OCI-LY1 (cell line): ENCODE results near the gene WWC2.

Experiments used
- H2AFZ ChIP-seq: fragments of 200-600 bp; sonication (generic), shearing (Covaris generic); 2 replicates; pipeline ENCODE4 v1.6.0; 2014; ENCODE audit warnings: antibody characterized with exemption, mild to moderate bottlenecking, low read length
- H3F3A ChIP-seq: fragments of 200-600 bp; sonication (generic), shearing (Covaris generic); 2 replicates; pipeline ENCODE4 v1.6.0; 2014; ENCODE audit warnings: mild to moderate bottlenecking, antibody characterized with exemption, low read length, moderate library complexity; ENCODE audit not compliant: insufficient read depth
- H3K27ac ChIP-seq: fragments of 200-600 bp; sonication (generic); 2 replicates; pipeline ENCODE4 v1.5.1; 2014; ENCODE audit warnings: low read length, mixed run types, mild to moderate bottlenecking, low read depth; ENCODE audit not compliant: poor library complexity, severe bottlenecking
- H3K27me3 ChIP-seq: fragments of 200-600 bp; sonication (generic); 2 replicates; pipeline ENCODE4 v1.6.0; 2014; ENCODE audit warnings: antibody characterized with exemption, mild to moderate bottlenecking, low read length, moderate library complexity; ENCODE audit not compliant: insufficient read depth
- H3K36me3 ChIP-seq: fragments of 200-600 bp; sonication (generic); 2 replicates; pipeline ENCODE4 v1.6.1; 2014; ENCODE audit warnings: mild to moderate bottlenecking, antibody characterized with exemption, low read length, moderate library complexity, mixed read lengths; ENCODE audit not compliant: insufficient read depth
- H3K4me1 ChIP-seq: fragments of 200-600 bp; sonication (generic); 2 replicates; pipeline ENCODE4 v1.5.1; 2014; ENCODE audit warnings: mild to moderate bottlenecking, low read length, moderate library complexity; ENCODE audit not compliant: insufficient read depth, severe bottlenecking
- H3K4me2 ChIP-seq: fragments of 200-600 bp; sonication (generic), shearing (Covaris generic); 2 replicates; pipeline ENCODE4 v1.6.1; 2014; ENCODE audit warnings: low read length
- H3K4me3 ChIP-seq: fragments of 200-600 bp; sonication (generic); 2 replicates; pipeline ENCODE4 v1.5.1; 2014; ENCODE audit warnings: low read length, low read depth, mild to moderate bottlenecking, mixed read lengths; ENCODE audit not compliant: poor library complexity, severe bottlenecking
- H3K79me2 ChIP-seq: fragments of 200-600 bp; shearing (Covaris generic); 2 replicates; pipeline ENCODE4 v1.6.1; 2016; ENCODE audit warnings: mixed run types, low read length, mixed read lengths; ENCODE audit not compliant: insufficient read depth
- H3K9ac ChIP-seq: fragments of 200-600 bp; sonication (generic), shearing (Covaris generic); 2 replicates; pipeline ENCODE4 v1.6.1; 2014; ENCODE audit warnings: mild to moderate bottlenecking, low read length, mixed read lengths
- H3K9me2 ChIP-seq: fragments of 200-600 bp; sonication (generic), shearing (Covaris generic); 2 replicates; pipeline ENCODE4 v1.6.1; 2014; ENCODE audit warnings: low read depth, mild to moderate bottlenecking, low read length, mixed read lengths
- H3K9me3 ChIP-seq: fragments of 200-600 bp; shearing (Covaris generic); 2 replicates; pipeline ENCODE4 v1.6.1; 2014; ENCODE audit warnings: low read length, mixed read lengths
- H4K20me1 ChIP-seq: fragments of 200-600 bp; sonication (generic), shearing (Covaris generic); 2 replicates; pipeline ENCODE4 v1.6.0; 2016; ENCODE audit warnings: mild to moderate bottlenecking, low read length; ENCODE audit not compliant: insufficient read depth
- EZH2 ChIP-seq: fragments of 200-600 bp; sonication (generic), shearing (Covaris generic); IDR thresholded peaks from 2 replicates; pipeline ENCODE4 v1.8.0; 2017; ENCODE audit warnings: borderline replicate concordance, mixed run types, mild to moderate bottlenecking, antibody characterized with exemption, low read length, moderate library complexity, mixed read lengths
- TF ChIP-seq, protein P1 (sequence below): fragments of 200-600 bp; sonication (generic), shearing (Covaris generic); IDR thresholded peaks from 2 replicates; pipeline ENCODE4 v1.5.1; 2017; ENCODE audit warnings: mild to moderate bottlenecking, antibody characterized with exemption, low read length, moderate library complexity, mixed read lengths

WWC2 gene

DNA sequence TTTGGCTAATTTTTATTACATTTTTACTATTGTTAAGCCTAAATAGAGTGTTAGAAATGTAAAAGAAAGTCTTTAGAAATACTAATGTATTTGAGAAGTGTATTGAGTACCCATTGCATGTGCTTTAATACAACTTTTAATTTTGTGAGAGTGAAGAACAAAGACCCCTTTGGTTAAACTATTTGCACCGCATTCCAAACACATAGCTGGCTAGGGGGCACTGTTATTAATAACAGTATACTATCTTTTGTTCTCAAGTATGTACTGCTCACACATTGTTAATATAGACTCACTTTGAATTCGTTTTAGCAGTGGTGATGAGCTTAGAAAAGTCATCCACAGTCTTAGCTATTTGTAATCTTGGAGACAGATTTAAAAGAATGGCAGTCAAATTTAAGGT lies 114.9 kb downstream of the WWC2 start:
- Histone ChIP-seq H3K36me3 (no peaks in the 10 kb centered on the region), H3K4me2 (no peak overlapping the region), H3K9me3 (no peaks in the 10 kb centered on the region), H3K27me3 (no peaks in the 10 kb centered on the region), H3K27ac (no peak overlapping the region), H3K4me1 (no peaks in the 10 kb centered on the region), H3F3A (no peaks in the 10 kb centered on the region), H2AFZ (no peak overlapping the region), H4K20me1 (no peaks in the 10 kb centered on the region), H3K9me2 (no peaks in the 10 kb centered on the region), H3K9ac (no peak overlapping the region), H3K4me3 (no peak overlapping the region), H3K79me2 (no peaks in the 10 kb centered on the region)
- no peak for TF ChIP-seq EZH2
- TF ChIP-seq, protein P1, sequence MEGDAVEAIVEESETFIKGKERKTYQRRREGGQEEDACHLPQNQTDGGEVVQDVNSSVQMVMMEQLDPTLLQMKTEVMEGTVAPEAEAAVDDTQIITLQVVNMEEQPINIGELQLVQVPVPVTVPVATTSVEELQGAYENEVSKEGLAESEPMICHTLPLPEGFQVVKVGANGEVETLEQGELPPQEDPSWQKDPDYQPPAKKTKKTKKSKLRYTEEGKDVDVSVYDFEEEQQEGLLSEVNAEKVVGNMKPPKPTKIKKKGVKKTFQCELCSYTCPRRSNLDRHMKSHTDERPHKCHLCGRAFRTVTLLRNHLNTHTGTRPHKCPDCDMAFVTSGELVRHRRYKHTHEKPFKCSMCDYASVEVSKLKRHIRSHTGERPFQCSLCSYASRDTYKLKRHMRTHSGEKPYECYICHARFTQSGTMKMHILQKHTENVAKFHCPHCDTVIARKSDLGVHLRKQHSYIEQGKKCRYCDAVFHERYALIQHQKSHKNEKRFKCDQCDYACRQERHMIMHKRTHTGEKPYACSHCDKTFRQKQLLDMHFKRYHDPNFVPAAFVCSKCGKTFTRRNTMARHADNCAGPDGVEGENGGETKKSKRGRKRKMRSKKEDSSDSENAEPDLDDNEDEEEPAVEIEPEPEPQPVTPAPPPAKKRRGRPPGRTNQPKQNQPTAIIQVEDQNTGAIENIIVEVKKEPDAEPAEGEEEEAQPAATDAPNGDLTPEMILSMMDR, result no peak

DNA sequence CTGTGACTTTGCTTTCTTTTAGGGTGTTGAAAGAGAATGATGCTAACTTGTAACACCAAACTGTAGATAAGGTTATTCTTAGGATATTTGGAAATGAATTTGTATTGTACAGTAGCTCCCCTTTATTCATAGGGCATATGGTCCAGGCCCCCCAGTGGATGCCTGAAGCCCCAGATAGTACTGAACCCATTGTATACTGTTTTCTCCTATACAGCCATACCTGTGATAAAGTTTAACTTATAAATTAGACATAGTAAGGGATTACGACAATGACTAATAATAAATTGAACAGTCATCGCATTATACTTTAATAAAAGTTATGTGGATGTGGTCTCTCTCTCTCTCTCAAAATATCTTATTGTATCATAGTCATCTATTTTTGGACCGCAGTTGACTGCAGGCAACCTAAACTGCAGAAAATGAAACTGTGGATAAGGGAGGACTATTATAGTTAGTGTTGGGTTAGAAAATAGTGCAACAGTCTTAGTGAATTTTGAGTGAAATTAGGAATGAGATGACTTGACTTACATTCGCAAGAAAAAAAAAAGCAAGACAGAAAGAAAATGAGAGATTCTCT lies 115.9 kb downstream of the WWC2 start:
- H3K4me3 ChIP-seq, result no peak overlapping the region
- H3K27me3 ChIP-seq, result no peaks in the 10 kb centered on the region
- H3K9me3 ChIP-seq, result no peaks in the 10 kb centered on the region
- H3K79me2 ChIP-seq, result no peaks in the 10 kb centered on the region
- H3F3A ChIP-seq, result no peaks in the 10 kb centered on the region
- H2AFZ ChIP-seq, result no peak overlapping the region
- H4K20me1 ChIP-seq, result no peaks in the 10 kb centered on the region
- H3K9ac ChIP-seq, result no peak overlapping the region
- H3K9me2 ChIP-seq, result no peaks in the 10 kb centered on the region
- no peak overlapping the region for H3K27ac ChIP-seq
- H3K4me1 ChIP-seq, result no peaks in the 10 kb centered on the region
- TF ChIP-seq, protein P1, result no peak
- TF ChIP-seq EZH2, result no peak
- H3K36me3 ChIP-seq, result no peaks in the 10 kb centered on the region
- no peak overlapping the region for H3K4me2 ChIP-seq

DNA sequence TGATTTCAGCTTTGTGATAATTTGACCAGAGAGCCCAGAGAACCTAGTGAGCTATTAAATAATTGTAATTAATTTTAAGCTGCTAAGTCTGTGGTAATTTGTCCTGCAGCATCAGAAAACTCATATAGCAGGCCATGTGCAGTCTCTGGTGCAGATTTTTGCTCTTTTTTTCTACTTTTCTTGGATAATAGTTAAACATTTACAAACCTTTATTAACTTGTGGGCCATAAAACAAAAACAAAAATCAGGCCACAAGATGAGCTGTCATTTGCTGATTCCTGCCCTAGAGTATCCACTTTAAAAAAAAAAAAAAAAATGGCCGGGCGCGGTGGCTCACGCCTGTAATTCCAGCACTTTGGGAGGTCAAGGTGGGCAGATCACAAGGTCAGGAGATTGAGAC lies 121.2 kb downstream of the WWC2 start:
- Histone ChIP-seq H3K9me3 (no peaks in the 10 kb centered on the region), H3K36me3 (no peaks in the 10 kb centered on the region), H3K27me3 (no peaks in the 10 kb centered on the region), H3K4me1 (no peaks in the 10 kb centered on the region), H3K27ac (no peak overlapping the region), H3F3A (no peaks in the 10 kb centered on the region), H4K20me1 (no peaks in the 10 kb centered on the region), H2AFZ (no peak overlapping the region), H3K4me2 (no peak overlapping the region), H3K4me3 (no peak overlapping the region), H3K79me2 (no peaks in the 10 kb centered on the region), H3K9me2 (no peaks in the 10 kb centered on the region), H3K9ac (no peak overlapping the region)
- TF ChIP-seq EZH2, result no peak
- TF ChIP-seq, protein P1, result no peak
